H1 (cell line): ENCODE measurements around the gene BIN2. TPM values are rescaled to one million over a fixed set of nuclear protein-coding genes. Genes with fewer than 3 reads are reported as not detected.

Experiments
- CTCF ChIA-PET: fragments of 300-600 bp; sonication (Branson Sonifier 250); formaldehyde crosslinking; loops from one replicate; lab custom pipeline; 2021; ENCODE audit not compliant: partially characterized antibody; lab: Charles Lee
- POLR2A ChIA-PET: fragments of 300-600 bp; sonication (Branson Sonifier 250); formaldehyde crosslinking; loops from one replicate; lab custom pipeline; 2021; ENCODE audit warnings: inconsistent platforms; ENCODE audit not compliant: partially characterized antibody; lab: Charles Lee
- DNase-seq, 2 experiments: peaks; one replicate each; pipeline versions ENCODE4 v3.0.0 to v3.0.0-alpha.2; 2010 to 2022; ENCODE audit warnings: low spot score in 2 of 2, low read depth in 1 of 2, mixed read lengths in 1 of 2
- FAIRE-seq: peaks from 2 replicates; lab custom pipeline; 2011; peaks lifted over from hg19 to GRCh38; lab: Jason Lieb, UNC
- H2AFZ ChIP-seq: 2 replicates; pipeline ENCODE4 v1.8.1; 2012; ENCODE audit warnings: low read length, inconsistent platforms
- H2AK5ac ChIP-seq: 2 replicates; pipeline ENCODE4 v1.6.1; 2013; ENCODE audit warnings: low read depth, low read length
- H2BK120ac ChIP-seq: replicated peaks from 2 replicates; pipeline ENCODE3; 2013; ENCODE audit warnings: low read depth, low read length, inconsistent platforms
- H2BK12ac ChIP-seq: 2 replicates; pipeline ENCODE4 v1.6.1; 2013; ENCODE audit warnings: low read depth, low read length
- H2BK15ac ChIP-seq: 2 replicates; pipeline ENCODE4 v1.6.1; 2013; ENCODE audit warnings: low read length
- H2BK20ac ChIP-seq: 2 replicates; pipeline ENCODE4 v1.6.1; 2013; ENCODE audit warnings: low read length
- H2BK5ac ChIP-seq: 2 replicates; pipeline ENCODE4 v1.6.1; 2013; ENCODE audit warnings: low read depth, low read length
- H3K14ac ChIP-seq: 2 replicates; pipeline ENCODE4 v1.6.1; 2013; ENCODE audit warnings: inconsistent platforms; ENCODE audit not compliant: insufficient read length
- H3K18ac ChIP-seq: 2 replicates; pipeline ENCODE4 v1.6.1; 2013; ENCODE audit warnings: low read length; ENCODE audit errors: extremely low read depth
- H3K23ac ChIP-seq: 2 replicates; pipeline ENCODE4 v1.6.1; 2013; ENCODE audit warnings: inconsistent platforms; ENCODE audit not compliant: insufficient read length
- H3K23me2 ChIP-seq: 2 replicates; pipeline ENCODE4 v1.6.1; 2013; ENCODE audit warnings: low read depth, low read length
- H3K27ac ChIP-seq: 2 replicates; pipeline ENCODE4 v1.6.1; 2011; ENCODE audit warnings: low read depth, low read length, inconsistent platforms
- H3K27me3 ChIP-seq, 4 experiments: replicated peaks in 1 of 4; 1 replicate in 1 of 4; 2 replicates in 3 of 4; pipeline versions ENCODE4 v1.6.1 to v1.8.1; 2011 to 2013; ENCODE audit warnings: low read length in 3 of 4, mild to moderate bottlenecking in 3 of 4, inconsistent platforms in 2 of 4, mixed read lengths in 2 of 4, moderate library complexity in 1 of 4; ENCODE audit not compliant: control insufficient read depth in 3 of 4, insufficient read depth in 3 of 4; ENCODE audit errors: extremely low read depth in 1 of 4
- H3K36me3 ChIP-seq, 4 experiments: 2 replicates each; pipeline versions ENCODE4 v1.6.1 to v1.8.1; 2011 to 2013; ENCODE audit warnings: mild to moderate bottlenecking in 4 of 4, low read length in 3 of 4, moderate library complexity in 2 of 4, control low read depth in 1 of 4, inconsistent platforms in 1 of 4; ENCODE audit not compliant: insufficient read depth in 4 of 4, control insufficient read depth in 2 of 4
- H3K4ac ChIP-seq: replicated peaks from 2 replicates; pipeline ENCODE3; 2013; ENCODE audit warnings: low read length, low read depth, mixed read lengths, inconsistent platforms; ENCODE audit not compliant: insufficient read length
- H3K4me1 ChIP-seq, 4 experiments: replicated peaks in 1 of 4; 1 replicate in 1 of 4; 2 replicates in 3 of 4; pipeline versions ENCODE4 v1.6.1 to v1.8.1; 2011 to 2013; ENCODE audit warnings: low read length in 3 of 4, inconsistent platforms in 2 of 4, mixed read lengths in 1 of 4; ENCODE audit not compliant: insufficient read depth in 4 of 4, control insufficient read depth in 3 of 4
- H3K4me2 ChIP-seq, 2 experiments: 2 replicates each; pipeline versions ENCODE4 v1.6.1 to v1.8.1; 2011 to 2013; ENCODE audit warnings: low read depth in 2 of 2, low read length in 2 of 2, control low read depth in 1 of 2, inconsistent platforms in 1 of 2, mild to moderate bottlenecking in 1 of 2; ENCODE audit not compliant: insufficient read depth in 1 of 2
- H3K4me3 ChIP-seq, 4 experiments: fragments of 200-600, 300-600 bp in 1 of 4; sonication (generic), shearing (Covaris generic), sonication (Bioruptor Twin) in 1 of 4; 2 replicates each; pipeline versions ENCODE4 v1.5.1 to v1.8.1; 2011 to 2016; ENCODE audit warnings: low read length in 4 of 4, low read depth in 3 of 4, control low read depth in 2 of 4, inconsistent platforms in 2 of 4, mild to moderate bottlenecking in 2 of 4, mixed read lengths in 1 of 4, moderate library complexity in 1 of 4; ENCODE audit not compliant: insufficient read depth in 2 of 4; ENCODE audit errors: extremely low read depth in 1 of 4
- H3K56ac ChIP-seq: replicated peaks from 2 replicates; pipeline ENCODE3; 2013; ENCODE audit warnings: low read depth, mild to moderate bottlenecking, mixed read lengths, low read length, inconsistent platforms; ENCODE audit not compliant: insufficient read length
- H3K79me1 ChIP-seq: 2 replicates; pipeline ENCODE4 v1.6.1; 2013; ENCODE audit warnings: low read depth, low read length, control low read depth
- H3K79me2 ChIP-seq, 2 experiments: 2 replicates each; pipeline versions ENCODE4 v1.6.1 to v1.8.1; 2012 to 2013; ENCODE audit warnings: low read length in 2 of 2, mild to moderate bottlenecking in 2 of 2, inconsistent platforms in 1 of 2; ENCODE audit not compliant: insufficient read depth in 2 of 2, control insufficient read depth in 1 of 2
- H3K9ac ChIP-seq, 4 experiments: replicated peaks in 1 of 4; 1 replicate in 1 of 4; 2 replicates in 3 of 4; pipeline versions ENCODE4 v1.6.1 to v1.8.1; 2011 to 2013; ENCODE audit warnings: low read depth in 3 of 4, low read length in 3 of 4, control low read depth in 2 of 4, mild to moderate bottlenecking in 2 of 4, moderate library complexity in 2 of 4, inconsistent platforms in 1 of 4; ENCODE audit errors: extremely low read depth in 1 of 4
- H3K9me3 ChIP-seq, 2 experiments: 2 replicates each; pipeline versions ENCODE4 v1.6.1 to v1.8.1; 2012 to 2013; ENCODE audit warnings: mild to moderate bottlenecking in 2 of 2, moderate library complexity in 2 of 2, control low read depth in 1 of 2, inconsistent platforms in 1 of 2, low read depth in 1 of 2, low read length in 1 of 2, mixed read lengths in 1 of 2; ENCODE audit not compliant: insufficient read depth in 2 of 2
- H4K20me1 ChIP-seq, 2 experiments: replicated peaks in 1 of 2; 2 replicates each; pipeline versions ENCODE3 to v1.8.1; 2011 to 2013; ENCODE audit warnings: inconsistent platforms in 2 of 2, low read length in 2 of 2, mild to moderate bottlenecking in 1 of 2; ENCODE audit not compliant: insufficient read depth in 2 of 2, control insufficient read depth in 1 of 2
- H4K5ac ChIP-seq: 2 replicates; pipeline ENCODE4 v1.6.1; 2013; ENCODE audit warnings: low read length, low read depth, mixed read lengths, inconsistent platforms; ENCODE audit not compliant: insufficient read length
- H4K8ac ChIP-seq: 2 replicates; pipeline ENCODE4 v1.8.0; 2013; ENCODE audit warnings: mild to moderate bottlenecking, moderate library complexity, low read length, inconsistent platforms; ENCODE audit not compliant: insufficient read depth; ENCODE audit errors: extremely low read depth
- H4K91ac ChIP-seq: replicated peaks from 2 replicates; pipeline ENCODE3; 2013; ENCODE audit warnings: low read length, mixed read lengths, inconsistent platforms; ENCODE audit not compliant: insufficient read length
- ASH2L ChIP-seq: fragments of 200-600, 300-600 bp; sonication (generic); IDR thresholded peaks from one replicate; pipeline ENCODE4 v1.7.1; 2017; ENCODE audit warnings: low read length
- CREB1 ChIP-seq: IDR thresholded peaks from 2 replicates; pipeline ENCODE4 v1.6.1; 2012; ENCODE audit warnings: inconsistent platforms
- EP300 ChIP-seq, 2 experiments: IDR thresholded peaks; 1 replicate in 1 of 2; 2 replicates in 1 of 2; pipeline ENCODE4 v1.6.1; 2011 to 2012; ENCODE audit warnings: low read depth in 2 of 2, low read length in 2 of 2, mild to moderate bottlenecking in 2 of 2, borderline replicate concordance in 1 of 2, inconsistent platforms in 1 of 2, moderate library complexity in 1 of 2
- EZH2 ChIP-seq: fragments of 200-600 bp; sonication (generic); IDR thresholded peaks from 2 replicates; pipeline ENCODE4 v1.7.1; 2012; ENCODE audit warnings: low read depth, mild to moderate bottlenecking, moderate library complexity, low read length, inconsistent platforms; ENCODE audit not compliant: severe bottlenecking
- KDM4A ChIP-seq: IDR thresholded peaks from one replicate; pipeline ENCODE4 v1.7.1; 2012; ENCODE audit warnings: low read depth, mild to moderate bottlenecking, moderate library complexity, low read length, inconsistent platforms; ENCODE audit not compliant: severe bottlenecking
- POLR2AphosphoS5 ChIP-seq: IDR thresholded peaks from 2 replicates; pipeline ENCODE4 v1.6.1; 2011; ENCODE audit warnings: low read depth, low read length
- TEAD4 ChIP-seq: IDR thresholded peaks from 2 replicates; pipeline ENCODE4 v1.6.1; 2012; ENCODE audit warnings: low read depth, low read length, inconsistent platforms, mixed read lengths
- WGBS, 2 experiments: shearing (Covaris generic) in 1 of 2; methylation state at CpG; one replicate each; pipeline versions ENCODE4 v1.1.6 to v1.1.7; 2013 to 2015; ENCODE audit warnings: low lambda C conversion rate in 2 of 2, mixed read lengths in 2 of 2, inconsistent platforms in 1 of 2, low coverage in 1 of 2, missing lambda C conversion rate in 1 of 2; ENCODE audit not compliant: insufficient replicate concordance in 2 of 2, insufficient coverage in 1 of 2, insufficient read length in 1 of 2; ENCODE audit errors: extremely low coverage in 1 of 2, missing lambda C conversion rate in 1 of 2; 5-methylcytosine and 5-hydroxymethylcytosine counted together
- polyA plus RNA-seq, 7 experiments: library from polyadenylated mRNA; depleted of rRNA in 3 of 7; stranded (reverse) in 5 of 7; unstranded in 2 of 7; fragments of >200 nt in 5 of 7; fragments of 200-250 nt in 2 of 7; gene quantifications; 1 replicate in 5 of 7; 2 replicates in 1 of 7; 4 replicates in 1 of 7; pipeline versions ENCODE4 v1.2.1 to v1.2.3, GENCODE V29; 2011 to 2013; ENCODE audit warnings: missing spikeins in 2 of 7, mixed read lengths in 2 of 7
- total RNA-seq: library from RNA; stranded (reverse); fragmentation: NEBNext Ultra II Directional; extraction: Animal tissue kit (Norgen Biotek cat#: 25700); gene quantifications from 2 replicates; pipeline ENCODE4 v1.2.1, GENCODE V29; 2021
- TF ChIP-seq, protein P1 (sequence below): IDR thresholded peaks from 2 replicates; pipeline ENCODE4 v1.6.1; 2012; ENCODE audit warnings: low read length, inconsistent platforms

Gene BIN2
- total and polyA plus RNA-seq, 2 of the 8 experiments (the other 6 are each of a cell fraction or from before 2014, with no cell fraction given): not detected

DNA sequence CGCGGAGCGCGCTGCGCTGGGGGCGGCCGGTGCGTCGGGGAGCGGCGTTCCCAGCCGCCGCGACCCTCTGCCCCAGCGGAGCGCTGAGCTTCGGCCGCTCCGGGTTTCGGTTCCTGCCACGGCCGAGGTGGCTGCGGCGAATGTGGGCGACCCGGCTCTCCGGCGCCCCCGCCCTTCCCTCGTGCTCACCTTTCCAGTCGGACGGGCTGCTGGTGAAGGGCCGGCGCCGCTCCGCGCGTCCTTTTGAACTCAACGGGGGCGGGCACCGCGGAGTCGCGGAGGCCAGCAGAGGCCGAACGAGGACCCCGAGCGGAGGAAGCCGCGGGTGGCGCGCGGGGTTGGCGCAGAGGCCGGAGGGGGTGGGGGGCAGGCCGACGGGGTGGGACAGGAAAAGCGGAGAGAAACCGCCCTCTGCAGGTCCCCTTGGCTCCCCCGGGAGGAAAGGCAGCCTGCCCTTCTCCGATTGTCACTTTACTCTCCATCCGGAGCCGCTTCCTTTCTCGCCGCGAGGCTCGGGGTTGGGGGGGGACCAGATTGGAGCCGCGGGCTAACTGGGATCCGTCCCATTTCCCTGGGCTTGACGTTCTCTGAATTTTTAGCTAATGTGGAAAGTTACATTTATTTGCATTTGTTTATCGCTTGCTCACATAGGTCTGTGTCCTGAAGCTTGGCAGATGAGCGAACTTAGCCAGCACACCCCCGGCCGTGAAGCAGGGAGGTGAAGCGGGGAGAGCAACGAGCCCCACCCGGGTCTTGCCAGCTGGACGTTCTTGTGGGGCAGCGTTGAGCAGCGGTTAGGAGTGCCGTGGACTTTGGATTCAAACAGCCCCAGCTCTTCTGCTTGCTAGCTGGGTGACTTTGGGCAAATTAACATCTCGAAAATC is 53.7 kb downstream of the BIN2 start, which contains the start of gene SMAGP:
Gene SMAGP (minus strand): TSS at position 349 of the 884 bp plus-strand sequence. CDS start 1,137 bp downstream, outside the sequence.
- H3K56ac ChIP-seq: no peak within 1 kb of the TSS
- H2BK15ac ChIP-seq: peak within 1 kb of the TSS; percentile 72; the same call in 1 of the 2 replicates
- peak within 1 kb of the TSS; percentile 26 to 74 (median 62); a peak in 6 of 7 replicates for H3K9ac ChIP-seq
- no peak within 1 kb of the TSS; the same call in 1 of the 2 replicates for H2AK5ac ChIP-seq
- ChIA-PET POLR2A (interaction anchor here (0.6 to 2.5 kb wide), 16 partner anchors 9 to 245 kb away, joined by 3 to 10 read pairs (median 4); partner anchors contain the start of genes CELA1, CSRNP2, DAZAP2 and GALNT6), CTCF (interaction anchor here (0.5 to 7.7 kb wide), 18 partner anchors 8 to 230 kb away, joined by 3 to 111 read pairs (median 3); no protein-coding TSS in a partner anchor)
- peaks cover 5% of the 10 kb centered on the region; the same call in 1 of the 2 replicates for H3K23me2 ChIP-seq
- H3K27ac ChIP-seq: no peak within 1 kb of the TSS; the same call in 1 of the 2 replicates
- peak within 1 kb of the TSS; percentile 27; the same call in 1 of the 2 replicates for H2BK20ac ChIP-seq
- peak within 1 kb of the TSS; percentile 88; the same call in 1 of the 2 replicates for H2BK12ac ChIP-seq
- FAIRE-seq (no peak), DNase-seq (peak in 1 of 2 experiments; percentile 89)
- no peaks in the 10 kb centered on the region for H3K36me3 ChIP-seq
- peak within 1 kb of the TSS; percentile 42 to 84 (median 62) for H3K4me3 ChIP-seq
- H2BK120ac ChIP-seq: no peak within 1 kb of the TSS
- H3K4me1 ChIP-seq: peaks cover 0 to 6% (median 2%) of the 10 kb centered on the region in 4 experiments; a peak in 5 of 7 replicates
- H3K9me3 ChIP-seq: no peaks in the 10 kb centered on the region
- peak within 1 kb of the TSS; percentile 76 to 88 for H3K4me2 ChIP-seq
- H2AFZ ChIP-seq: peak within 1 kb of the TSS; percentile 72
- peak within 1 kb of the TSS; percentile 99 for H3K4ac ChIP-seq
- H3K23ac ChIP-seq: no peak within 1 kb of the TSS
- peak within 1 kb of the TSS; percentile 68 for H4K5ac ChIP-seq
- 5% methylated on average over 30 of the region's 83 CpGs; no CpG with 5 or more reads in 1 of the 2 experiments for WGBS, 2 experiments
- peak within 1 kb of the TSS; percentile 78 for H3K18ac ChIP-seq
- H3K79me2 ChIP-seq: no peaks in the 10 kb centered on the region
- H3K27me3 ChIP-seq: peaks cover 0 to 11% (median 8%) of the 10 kb centered on the region in 4 experiments; a peak in 6 of 7 replicates
- no peaks in the 10 kb centered on the region for H3K79me1 ChIP-seq
- peak within 1 kb of the TSS; percentile 39; the same call in 1 of the 2 replicates for H2BK5ac ChIP-seq
- H3K14ac ChIP-seq: no peak within 1 kb of the TSS
- no peak within 1 kb of the TSS for H4K91ac ChIP-seq
- H4K8ac ChIP-seq: peak within 1 kb of the TSS; percentile 87; the same call in 1 of the 2 replicates
- no peaks in the 10 kb centered on the region for H4K20me1 ChIP-seq
- 0 out of 3 replicates have a peak, but pooled peaks of 1 of the 2 experiments have one; percentile 13 for TF ChIP-seq EP300 (IDR thresholded peaks at IDR 0.05; ENCODE audit: borderline replicate concordance in 1 of 2, low read depth in 2 of 2, low read length in 2 of 2)
- TF ChIP-seq, protein P1, sequence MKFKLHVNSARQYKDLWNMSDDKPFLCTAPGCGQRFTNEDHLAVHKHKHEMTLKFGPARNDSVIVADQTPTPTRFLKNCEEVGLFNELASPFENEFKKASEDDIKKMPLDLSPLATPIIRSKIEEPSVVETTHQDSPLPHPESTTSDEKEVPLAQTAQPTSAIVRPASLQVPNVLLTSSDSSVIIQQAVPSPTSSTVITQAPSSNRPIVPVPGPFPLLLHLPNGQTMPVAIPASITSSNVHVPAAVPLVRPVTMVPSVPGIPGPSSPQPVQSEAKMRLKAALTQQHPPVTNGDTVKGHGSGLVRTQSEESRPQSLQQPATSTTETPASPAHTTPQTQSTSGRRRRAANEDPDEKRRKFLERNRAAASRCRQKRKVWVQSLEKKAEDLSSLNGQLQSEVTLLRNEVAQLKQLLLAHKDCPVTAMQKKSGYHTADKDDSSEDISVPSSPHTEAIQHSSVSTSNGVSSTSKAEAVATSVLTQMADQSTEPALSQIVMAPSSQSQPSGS: no peak
- peak; percentile 79 for TF ChIP-seq CREB1
- no peak for TF ChIP-seq POLR2AphosphoS5
- TF ChIP-seq EZH2: peak; percentile 27
- TF ChIP-seq TEAD4: no peak
- TF ChIP-seq ASH2L: no peak
- peak; percentile 74 for TF ChIP-seq KDM4A
